GM12874 (cell line): ENCODE results near the gene DAD1.

Experiments used
- CTCF ChIP-seq: IDR thresholded peaks from 2 replicates; pipeline ENCODE4 v1.5.1; 2011; ENCODE audit warnings: low read depth, mild to moderate bottlenecking, control low read depth, low read length, moderate library complexity; ENCODE audit not compliant: insufficient read depth

DAD1 gene

GRCh38 chr14:22552001-22552826, 36.8 kb downstream of the DAD1 start:
- no peak for TF ChIP-seq CTCF

GRCh38 chr14:22551605-22551997, 37.4 kb downstream of the DAD1 start:
- no peak for TF ChIP-seq CTCF

GRCh38 chr14:22549981-22550673, 38.9 kb downstream of the DAD1 start:
- TF ChIP-seq CTCF = no peak

GRCh38 chr14:22549324-22549962, 39.6 kb downstream of the DAD1 start:
- TF ChIP-seq CTCF = no peak

- no peak for TF ChIP-seq CTCF
Measured at GRCh38 chr14:22547948-22548750, 40.9 kb downstream of the DAD1 start.

- no peak for TF ChIP-seq CTCF
Measured at GRCh38 chr14:22547313-22547947, 41.6 kb downstream of the DAD1 start.
